ENCODE data around the gene IFIT1B. TPM values are rescaled to one million over a fixed set of nuclear protein-coding genes. Genes with fewer than 3 reads are reported as not detected.
A peak's percentile ranks its signal among the peaks of the same experiment; 100 is the strongest.

The IFIT1B gene
- total and polyA plus RNA-seq, 10 of the 15 experiments (the other 5 are each of a cell fraction or from before 2014, with no cell fraction given): 0.04 TPM; not detected in 9

- H3K4me3 ChIP-seq: peak overlapping the region; percentile 79
- no peaks in the 10 kb centered on the region for H4K20me1 ChIP-seq (ENCODE audit: control insufficient read depth, insufficient read depth)
- no peaks in the 10 kb centered on the region for H3K27me3 ChIP-seq (replicated peaks in 1 of 2; ENCODE audit: control insufficient read depth in 2 of 2, insufficient read depth in 2 of 2, low read length in 1 of 2)
- intact Hi-C loops (cut with micrococcal nuclease; ENCODE audit: unreplicated experiment) (loop anchor here (10.0 kb wide), 1 partner anchor 529 kb away; the partner anchor contains the start of gene STAMBPL1), in situ Hi-C loops (cut with MboI) (no loop called here)
- DNase-seq (ENCODE audit: low read depth, low spot score): no peak
- ATAC-seq: no peak
- TF ChIP-seq, protein P1, sequence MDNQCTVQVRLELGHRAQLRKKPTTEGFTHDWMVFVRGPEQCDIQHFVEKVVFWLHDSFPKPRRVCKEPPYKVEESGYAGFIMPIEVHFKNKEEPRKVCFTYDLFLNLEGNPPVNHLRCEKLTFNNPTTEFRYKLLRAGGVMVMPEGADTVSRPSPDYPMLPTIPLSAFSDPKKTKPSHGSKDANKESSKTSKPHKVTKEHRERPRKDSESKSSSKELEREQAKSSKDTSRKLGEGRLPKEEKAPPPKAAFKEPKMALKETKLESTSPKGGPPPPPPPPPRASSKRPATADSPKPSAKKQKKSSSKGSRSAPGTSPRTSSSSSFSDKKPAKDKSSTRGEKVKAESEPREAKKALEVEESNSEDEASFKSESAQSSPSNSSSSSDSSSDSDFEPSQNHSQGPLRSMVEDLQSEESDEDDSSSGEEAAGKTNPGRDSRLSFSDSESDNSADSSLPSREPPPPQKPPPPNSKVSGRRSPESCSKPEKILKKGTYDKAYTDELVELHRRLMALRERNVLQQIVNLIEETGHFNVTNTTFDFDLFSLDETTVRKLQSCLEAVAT (IDR thresholded peaks at IDR 0.05): peak; percentile 54; the same call in 1 of the 2 replicates
- no peak for TF ChIP-seq ASH2L (IDR thresholded peaks at IDR 0.05; ENCODE audit: borderline replicate concordance, low read depth)
- TF ChIP-seq, protein P2, sequence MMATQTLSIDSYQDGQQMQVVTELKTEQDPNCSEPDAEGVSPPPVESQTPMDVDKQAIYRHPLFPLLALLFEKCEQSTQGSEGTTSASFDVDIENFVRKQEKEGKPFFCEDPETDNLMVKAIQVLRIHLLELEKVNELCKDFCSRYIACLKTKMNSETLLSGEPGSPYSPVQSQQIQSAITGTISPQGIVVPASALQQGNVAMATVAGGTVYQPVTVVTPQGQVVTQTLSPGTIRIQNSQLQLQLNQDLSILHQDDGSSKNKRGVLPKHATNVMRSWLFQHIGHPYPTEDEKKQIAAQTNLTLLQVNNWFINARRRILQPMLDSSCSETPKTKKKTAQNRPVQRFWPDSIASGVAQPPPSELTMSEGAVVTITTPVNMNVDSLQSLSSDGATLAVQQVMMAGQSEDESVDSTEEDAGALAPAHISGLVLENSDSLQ (IDR thresholded peaks at IDR 0.05): peak; percentile 49
- SMC1A ChIA-PET (ENCODE audit: uncharacterized antibody, unreplicated experiment): interaction anchor here (1.0 to 2.4 kb wide), 12 partner anchors 10 to 196 kb away, joined by 3 to 27 read pairs (median 4); partner anchors contain the start of gene IFIT1
- CTCF ChIA-PET: interaction anchor here (1.0 to 3.0 kb wide), 10 partner anchors 10 to 426 kb away, joined by 3 to 24 read pairs (median 4); partner anchors contain the start of gene IFIT1
- H3K9ac ChIP-seq (ENCODE audit: control insufficient read depth, insufficient read depth, low read length): peak overlapping the region; percentile 97
- H3K36me3 ChIP-seq (ENCODE audit: control insufficient read depth in 2 of 2, insufficient read depth in 2 of 2, low read length in 1 of 2): peaks cover 0 to 11% of the 10 kb centered on the region in 2 experiments
- H3K9me3 ChIP-seq (replicated peaks; ENCODE audit: control insufficient read depth, insufficient read depth, low read length): peaks cover 3% of the 10 kb centered on the region; the same call in 2 of the 3 replicates
- H3K4me1 ChIP-seq (ENCODE audit: control insufficient read depth, insufficient read depth, low read length): no peaks in the 10 kb centered on the region
- peak overlapping the region; percentile 71 for H2AFZ ChIP-seq (ENCODE audit: control insufficient read depth, low read depth, low read length)
- WGBS (ENCODE audit: insufficient coverage, insufficient replicate concordance, low lambda C conversion rate, missing lambda C conversion rate): 85% methylated on average over 7 of the region's 7 CpGs
- H3K4me2 ChIP-seq (ENCODE audit: control insufficient read depth, insufficient read depth): peak overlapping the region; percentile 89
- no TSS peak for BruUV-seq (replicated peaks)
- POLR2A ChIA-PET: interaction anchor here (0.6 to 1.9 kb wide), 6 partner anchors 11 to 1810 kb away, joined by 3 to 18 read pairs (median 4); partner anchors contain the start of genes IFIT1 and IFIT2
- FAIRE-seq: no peak
- H3K27ac ChIP-seq (ENCODE audit: control insufficient read depth, insufficient read depth): peak overlapping the region; percentile 97
- RAD21 ChIA-PET (ENCODE audit: unreplicated experiment): interaction anchor here (0.8 to 2.8 kb wide), 11 partner anchors 20 to 172 kb away, joined by 3 to 20 read pairs (median 4); partner anchors contain the start of gene IFIT1
- H3K79me2 ChIP-seq (ENCODE audit: control insufficient read depth, insufficient read depth, low read length): peaks cover 48% of the 10 kb centered on the region
These were observed 35.6 kb downstream of the IFIT1B start for GRCh38 chr10:89413398-89413912.
